Naive thymus-derived CD4-positive, alpha-beta T cell (primary cell): ENCODE measurements around the gene BET1L. TPM values are rescaled to one million over a fixed set of nuclear protein-coding genes. Genes with fewer than 3 reads are reported as not detected.

Source experiments
- ATAC-seq: fragments of 150-1000 bp; cut with Tn5 transposase; 2 replicates; pipeline ENCODE4 v1.10.0; 2021; ENCODE audit warnings: mild to moderate bottlenecking, moderate library complexity
- CTCF ChIA-PET: fragments of 350-600 bp; sonication (Branson Sonifier 250); formaldehyde crosslinking; loops from one replicate; lab custom pipeline; 2021; ENCODE audit warnings: antibody characterized with exemption; lab: Charles Lee
- POLR2A ChIA-PET: fragments of 350-600 bp; sonication (Branson Sonifier 250); formaldehyde crosslinking; loops from one replicate; lab custom pipeline; 2021; ENCODE audit warnings: antibody characterized with exemption, inconsistent platforms; lab: Charles Lee
- DNase-seq, 9 donors: peaks; one replicate each; pipeline versions ENCODE4 v3.0.0 to v3.0.0-alpha.2; 2020 to 2022; ENCODE audit warnings: mixed read lengths in 1 of 9
- H3K27ac ChIP-seq: one replicate; pipeline ENCODE4 v1.7.0; 2013; ENCODE audit warnings: mild to moderate bottlenecking, low read depth, low read length, moderate library complexity
- H3K27me3 ChIP-seq, 2 donors: one replicate each; pipeline ENCODE4 v1.7.0; 2013; ENCODE audit warnings: low read length in 2 of 2, mild to moderate bottlenecking in 2 of 2, moderate library complexity in 2 of 2; ENCODE audit not compliant: control insufficient read depth in 2 of 2, insufficient read depth in 2 of 2
- H3K36me3 ChIP-seq, 3 experiments: 1 replicate in 2 of 3; 2 replicates in 1 of 3; pipeline ENCODE4 v1.7.0; 2013; ENCODE audit warnings: low read length in 3 of 3, mild to moderate bottlenecking in 3 of 3, moderate library complexity in 1 of 3; ENCODE audit not compliant: insufficient read depth in 3 of 3, control insufficient read depth in 2 of 3
- H3K4me1 ChIP-seq, 2 donors: one replicate each; pipeline ENCODE4 v1.7.0; 2013; ENCODE audit warnings: low read length in 2 of 2, mild to moderate bottlenecking in 2 of 2, moderate library complexity in 1 of 2; ENCODE audit not compliant: control insufficient read depth in 2 of 2, insufficient read depth in 2 of 2
- H3K4me3 ChIP-seq: 2 replicates; pipeline ENCODE4 v1.7.0; 2013; ENCODE audit warnings: mild to moderate bottlenecking, low read length
- H3K9me3 ChIP-seq, 3 experiments: 1 replicate in 2 of 3; 2 replicates in 1 of 3; pipeline ENCODE4 v1.7.0; 2013; ENCODE audit warnings: low read length in 3 of 3; ENCODE audit not compliant: control insufficient read depth in 2 of 3
- H3K27ac Mint-ChIP-seq, 9 donors: one replicate each; pipeline ENCODE4 v1.8.0; 2020 to 2022; ENCODE audit warnings: mixed read lengths in 9 of 9, mild to moderate bottlenecking in 8 of 9, moderate library complexity in 5 of 9, inconsistent platforms in 2 of 9
- H3K27me3 Mint-ChIP-seq, 5 donors: one replicate each; pipeline ENCODE4 v1.8.0; 2021 to 2022; ENCODE audit warnings: mixed read lengths in 5 of 5, mild to moderate bottlenecking in 1 of 5
- H3K36me3 Mint-ChIP-seq, 5 donors: one replicate each; pipeline ENCODE4 v1.8.0; 2020 to 2022; ENCODE audit warnings: mixed read lengths in 5 of 5, mild to moderate bottlenecking in 3 of 5, inconsistent platforms in 1 of 5
- H3K4me1 Mint-ChIP-seq, 7 donors: one replicate each; pipeline ENCODE4 v1.8.0; 2020 to 2022; ENCODE audit warnings: mixed read lengths in 7 of 7, mild to moderate bottlenecking in 3 of 7, inconsistent platforms in 1 of 7
- H3K4me3 Mint-ChIP-seq, 10 donors: one replicate each; pipeline ENCODE4 v1.8.0; 2020 to 2022; ENCODE audit warnings: mild to moderate bottlenecking in 10 of 10, mixed read lengths in 10 of 10, moderate library complexity in 6 of 10, inconsistent platforms in 2 of 10
- H3K9me3 Mint-ChIP-seq, 11 donors: one replicate each; pipeline ENCODE4 v1.8.0; 2020 to 2022; ENCODE audit warnings: mixed read lengths in 11 of 11, mild to moderate bottlenecking in 4 of 11, inconsistent platforms in 1 of 11, moderate library complexity in 1 of 11
- intact Hi-C, 2 donors: fragments of 100-400 bp; cut with micrococcal nuclease; formaldehyde crosslinking; loops; one replicate each; pipeline ENCODE4 v1.15.1; 2023
- polyA plus RNA-seq, 2 donors: library from polyadenylated mRNA; unstranded; fragments of 300-500 nt; fragmentation: Illumina TruSeq; gene quantifications; one replicate each; pipeline ENCODE4 v1.2.3, GENCODE V29; 2021
- total RNA-seq, 6 experiments: library from RNA in 5 of 6; stranded (reverse) in 5 of 6; gene quantifications; 1 replicate in 5 of 6; 2 replicates in 1 of 6; pipeline ENCODE4 v1.2.3 and lab custom pipeline; 2021 to 2026

The BET1L gene
- total and polyA plus RNA-seq, 7 experiments from 2014 or later: 47.1 to 125 (median 89.3) TPM

DNA sequence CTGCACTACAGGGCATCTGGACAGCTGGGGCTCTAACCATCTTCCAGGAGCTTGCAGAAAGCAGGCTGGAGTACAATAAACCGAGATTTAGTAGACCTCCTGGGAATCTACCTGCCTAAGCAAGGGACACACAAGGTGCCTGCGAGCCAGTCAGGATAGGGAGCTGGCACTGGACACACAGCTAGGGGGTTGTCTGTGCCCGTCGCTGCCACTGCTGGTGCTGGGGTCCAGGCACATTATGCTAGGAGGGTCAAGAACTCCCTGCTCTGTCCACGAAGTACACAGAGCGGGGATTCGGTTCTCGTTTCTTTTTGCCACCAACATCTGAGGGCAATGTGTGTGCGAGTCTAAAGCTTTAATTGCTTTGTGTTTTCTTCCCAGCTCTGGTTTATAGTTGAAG, 4.5 kb upstream of the BET1L start:
- Mint-ChIP-seq H3K27ac (peak overlapping the region in 5 of 9 donors; percentile 34 to 77 (median 63)), H3K4me1 (peaks cover 0 to 31% (median 14%) of the 10 kb centered on the region in 7 donors), H3K4me3 (peak overlapping the region in 2 of 10 donors; percentile 18 to 96), H3K9me3 (peaks cover 0 to 4% (median 0%) of the 10 kb centered on the region in 11 donors), H3K36me3 (peaks cover 4 to 29% (median 9%) of the 10 kb centered on the region in 5 donors), H3K27me3 (no peaks in the 10 kb centered on the region)
- H3K27me3 ChIP-seq: no peaks in the 10 kb centered on the region
- no peaks in the 10 kb centered on the region for H3K9me3 ChIP-seq
- CTCF ChIA-PET: interaction anchor here (0.6 kb wide), 1 partner anchor 21 kb away, joined by 3 read pairs; no protein-coding TSS in a partner anchor
- H3K36me3 ChIP-seq: peaks cover 23 to 73% (median 42%) of the 10 kb centered on the region in 3 experiments
- intact Hi-C loops: no loop called here
- DNase-seq (no peak), ATAC-seq (no peak)
- peaks cover 5 to 17% of the 10 kb centered on the region in 2 donors for H3K4me1 ChIP-seq
- peak overlapping the region; percentile 32 for H3K27ac ChIP-seq
- no peak overlapping the region for H3K4me3 ChIP-seq
- POLR2A ChIA-PET: interaction anchor here (0.8 to 1.1 kb wide), 2 partner anchors 9 to 23 kb away, joined by 4 read pairs; no protein-coding TSS in a partner anchor

DNA sequence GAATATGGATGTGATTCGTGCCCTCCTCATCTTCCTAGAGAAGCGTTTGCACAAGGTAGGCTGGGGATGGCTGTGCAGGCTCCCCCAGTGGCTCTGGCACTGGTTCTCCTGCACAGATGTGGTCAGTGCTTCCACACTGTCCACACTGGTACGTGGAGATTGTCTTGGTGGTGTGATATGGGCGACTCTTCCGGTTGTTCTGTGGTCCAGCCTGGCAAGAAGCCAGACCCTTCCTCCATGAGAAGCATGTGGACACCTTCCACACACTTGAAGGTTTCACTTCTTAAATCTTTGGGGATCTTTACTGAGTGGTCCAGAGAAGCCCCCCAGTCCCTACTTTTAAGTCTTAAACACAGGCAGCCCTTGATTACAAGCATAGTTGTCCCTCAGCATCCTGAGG, 4.1 kb upstream of the BET1L start:
- peak overlapping the region in 7 of 9 donors; percentile 28 to 77 (median 59) for H3K27ac Mint-ChIP-seq
- no peak for ATAC-seq
- H3K4me3 Mint-ChIP-seq: peak overlapping the region in 8 of 10 donors; percentile 18 to 96 (median 60)
- peaks cover 0 to 32% (median 16%) of the 10 kb centered on the region in 7 donors for H3K4me1 Mint-ChIP-seq
- H3K9me3 Mint-ChIP-seq: peaks cover 0 to 4% (median 0%) of the 10 kb centered on the region in 11 donors
- Histone ChIP-seq H3K9me3 (no peaks in the 10 kb centered on the region), H3K4me1 (peaks cover 9 to 19% of the 10 kb centered on the region in 2 donors), H3K4me3 (no peak overlapping the region), H3K36me3 (peaks cover 23 to 71% (median 42%) of the 10 kb centered on the region in 3 experiments), H3K27ac (peak overlapping the region; percentile 32), H3K27me3 (no peaks in the 10 kb centered on the region)
- DNase-seq: no peak
- H3K36me3 Mint-ChIP-seq: peaks cover 4 to 29% (median 9%) of the 10 kb centered on the region in 5 donors
- ChIA-PET CTCF (no interaction called here), POLR2A (interaction anchor here (0.8 to 1.1 kb wide), 2 partner anchors 8 to 24 kb away, joined by 4 read pairs; no protein-coding TSS in a partner anchor)
- intact Hi-C loops: no loop called here
- no peaks in the 10 kb centered on the region for H3K27me3 Mint-ChIP-seq

DNA sequence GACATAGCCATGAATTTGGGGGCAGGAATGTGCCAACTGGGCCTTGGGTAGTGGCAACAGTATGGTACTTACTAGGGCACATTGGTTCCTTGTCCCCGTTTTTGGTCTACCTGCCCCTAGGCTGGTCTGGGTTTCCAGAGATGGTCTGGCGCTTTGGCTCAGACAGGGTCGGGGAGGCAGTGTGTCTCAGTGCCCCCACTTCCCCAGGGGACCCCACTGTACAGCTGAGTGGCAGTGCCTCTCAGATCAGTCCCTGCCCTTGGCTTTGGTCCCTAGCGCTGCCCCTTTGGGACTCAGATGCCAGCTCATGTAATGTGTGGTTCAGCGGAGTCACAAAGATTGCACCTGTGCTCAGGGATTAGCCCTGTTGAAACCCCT, 3.6 kb upstream of the BET1L start:
- H3K4me3 Mint-ChIP-seq: peak overlapping the region in 6 of 10 donors; percentile 18 to 96 (median 62)
- H3K27me3 ChIP-seq: no peaks in the 10 kb centered on the region
- POLR2A ChIA-PET: no interaction called here
- CTCF ChIA-PET: interaction anchor here (0.5 kb wide), 1 partner anchor 125 kb away, joined by 3 read pairs; no protein-coding TSS in a partner anchor
- peak overlapping the region; percentile 32 for H3K27ac ChIP-seq
- H3K4me3 ChIP-seq: no peak overlapping the region
- intact Hi-C loops: no loop called here
- H3K9me3 Mint-ChIP-seq: peaks cover 0 to 4% (median 0%) of the 10 kb centered on the region in 11 donors
- no peaks in the 10 kb centered on the region for H3K27me3 Mint-ChIP-seq
- peaks cover 0 to 37% (median 21%) of the 10 kb centered on the region in 7 donors for H3K4me1 Mint-ChIP-seq
- peak overlapping the region in 5 of 9 donors; percentile 29 to 99 (median 34) for H3K27ac Mint-ChIP-seq
- ATAC-seq (no peak), DNase-seq (peak in 1 of 9 donors; percentile 6)
- H3K36me3 Mint-ChIP-seq: peaks cover 4 to 29% (median 9%) of the 10 kb centered on the region in 5 donors
- H3K36me3 ChIP-seq: peaks cover 23 to 68% (median 42%) of the 10 kb centered on the region in 3 experiments
- peaks cover 14 to 24% of the 10 kb centered on the region in 2 donors for H3K4me1 ChIP-seq
- no peaks in the 10 kb centered on the region for H3K9me3 ChIP-seq

DNA sequence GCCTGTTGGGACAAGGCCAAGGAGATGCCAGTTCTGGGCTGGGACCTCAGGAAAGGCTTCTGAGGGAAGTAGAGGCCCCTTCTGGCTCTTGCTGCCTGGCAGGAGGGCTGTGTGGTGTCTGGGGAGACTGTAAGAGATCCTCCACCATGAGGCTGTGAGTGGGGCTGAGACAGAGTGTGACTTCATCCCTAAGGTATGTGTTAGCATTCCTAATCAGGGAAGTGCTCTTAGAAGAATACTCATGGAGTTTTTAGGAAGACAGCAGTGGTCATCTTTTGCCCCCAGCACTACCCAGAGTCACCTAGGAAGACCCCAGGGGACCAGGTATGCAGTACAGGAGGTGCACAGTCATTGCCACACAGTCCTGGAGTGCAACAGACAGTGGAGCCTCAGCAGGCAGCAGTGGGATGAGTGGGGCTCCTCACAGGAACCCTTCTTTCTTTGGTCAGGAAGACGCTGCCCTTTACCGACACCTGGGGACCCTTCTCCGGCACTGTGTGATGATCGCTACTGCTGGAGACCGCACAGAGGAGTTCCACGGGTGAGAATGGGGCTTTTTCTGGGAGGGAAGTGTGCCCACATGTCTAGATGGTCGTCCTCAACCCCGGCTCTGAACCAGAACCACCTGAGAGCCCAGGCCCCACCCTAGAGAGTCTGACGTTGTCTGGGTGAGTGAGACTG, 3.1 kb upstream of the BET1L start:
- ChIA-PET CTCF (interaction anchor here (0.5 kb wide), 1 partner anchor 126 kb away, joined by 3 read pairs; no protein-coding TSS in a partner anchor), POLR2A (interaction anchor here (0.9 to 5.0 kb wide), 6 partner anchors 19 to 239 kb away, joined by 4 to 83 read pairs (median 27); partner anchors contain the start of genes PSMD13, PTDSS2 and SIRT3)
- DNase-seq (peak in 1 of 9 donors; percentile 7), ATAC-seq (no peak)
- peaks cover 18 to 29% of the 10 kb centered on the region in 2 donors for H3K4me1 ChIP-seq
- H3K9me3 ChIP-seq: no peaks in the 10 kb centered on the region
- peak overlapping the region; percentile 93 for H3K27ac ChIP-seq
- H3K36me3 Mint-ChIP-seq: peaks cover 4 to 29% (median 9%) of the 10 kb centered on the region in 5 donors
- H3K4me3 Mint-ChIP-seq: peak overlapping the region; percentile 32 to 100 (median 94)
- H3K27me3 ChIP-seq: no peaks in the 10 kb centered on the region
- H3K4me3 ChIP-seq: no peak overlapping the region
- peaks cover 0 to 43% (median 26%) of the 10 kb centered on the region in 7 donors for H3K4me1 Mint-ChIP-seq
- H3K27me3 Mint-ChIP-seq: no peaks in the 10 kb centered on the region
- peaks cover 23 to 68% (median 46%) of the 10 kb centered on the region in 3 experiments for H3K36me3 ChIP-seq
- intact Hi-C loops: no loop called here
- peaks cover 0 to 4% (median 0%) of the 10 kb centered on the region in 11 donors for H3K9me3 Mint-ChIP-seq
- peak overlapping the region in 8 of 9 donors; percentile 34 to 99 (median 66) for H3K27ac Mint-ChIP-seq

DNA sequence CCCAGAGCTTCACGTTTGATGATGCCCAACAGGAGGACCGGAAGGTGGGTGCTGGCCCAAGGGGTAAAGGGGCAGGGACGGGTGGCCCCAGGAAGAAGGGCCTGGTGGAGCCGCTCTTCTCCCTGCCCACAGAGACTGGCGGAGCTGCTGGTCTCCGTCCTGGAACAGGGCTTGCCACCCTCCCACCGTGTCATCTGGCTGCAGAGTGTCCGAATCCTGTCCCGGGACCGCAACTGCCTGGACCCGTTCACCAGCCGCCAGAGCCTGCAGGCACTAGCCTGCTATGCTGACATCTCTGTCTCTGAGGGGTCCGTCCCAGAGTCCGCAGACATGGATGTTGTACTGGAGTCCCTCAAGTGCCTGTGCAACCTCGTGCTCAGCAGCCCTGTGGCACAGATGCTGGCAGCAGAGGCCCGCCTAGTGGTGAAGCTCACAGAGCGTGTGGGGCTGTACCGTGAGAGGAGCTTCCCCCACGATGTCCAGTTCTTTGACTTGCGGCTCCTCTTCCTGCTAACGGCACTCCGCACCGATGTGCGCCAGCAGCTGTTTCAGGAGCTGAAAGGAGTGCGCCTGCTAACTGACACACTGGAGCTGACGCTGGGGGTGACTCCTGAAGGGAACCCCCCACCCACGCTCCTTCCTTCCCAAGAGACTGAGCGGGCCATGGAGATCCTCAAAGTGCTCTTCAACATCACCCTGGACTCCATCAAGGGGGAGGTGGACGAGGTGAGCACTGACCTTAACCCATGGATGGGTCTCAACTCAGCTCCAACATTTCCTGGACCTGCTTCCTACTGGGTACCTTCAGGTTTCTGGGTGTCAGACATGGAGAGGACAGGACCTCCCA, 2.3 kb upstream of the BET1L start:
- intact Hi-C loops: loop anchor here in 1 of 2 donors (5.0 kb wide), 1 partner anchor 358 kb away; no protein-coding TSS in a partner anchor
- ATAC-seq: no peak
- peak overlapping the region; percentile 98 for H3K4me3 ChIP-seq

More for the DNA sequence above, 2.3 kb upstream of the BET1L start:
- Histone ChIP-seq H3K4me1 (peaks cover 22 to 37% of the 10 kb centered on the region in 2 donors), H3K27ac (peak overlapping the region; percentile 93), H3K9me3 (no peaks in the 10 kb centered on the region), H3K36me3 (peaks cover 20 to 68% (median 45%) of the 10 kb centered on the region in 3 experiments), H3K27me3 (no peaks in the 10 kb centered on the region)
- Mint-ChIP-seq H3K36me3 (peaks cover 4 to 25% (median 9%) of the 10 kb centered on the region in 5 donors), H3K27ac (peak overlapping the region; percentile 89 to 100 (median 98)), H3K4me3 (peak overlapping the region; percentile 89 to 100 (median 96)), H3K4me1 (peaks cover 0 to 50% (median 31%) of the 10 kb centered on the region in 7 donors), H3K27me3 (no peaks in the 10 kb centered on the region), H3K9me3 (peaks cover 0 to 4% (median 0%) of the 10 kb centered on the region in 11 donors)
- ChIA-PET CTCF (interaction anchor here (0.8 kb wide), 1 partner anchor 23 kb away, joined by 5 read pairs; no protein-coding TSS in a partner anchor), POLR2A (interaction anchor here (0.6 to 5.0 kb wide), 9 partner anchors 20 to 240 kb away, joined by 3 to 83 read pairs (median 19); partner anchors contain the start of genes NLRP6, PSMD13, PTDSS2 and SIRT3)
- DNase-seq: peak in 1 of 9 donors; percentile 18
